GM23248 (cell line): ENCODE measurements around the gene HOXD1. TPM values are rescaled to one million over a fixed set of nuclear protein-coding genes. Genes with fewer than 3 reads are reported as not detected.

ENCODE experiments used
- DNase-seq: peaks from one replicate; pipeline ENCODE4 v3.0.0-alpha.2; 2015
- H2AFZ ChIP-seq: fragments of 200-600 bp; sonication (generic); 2 replicates; pipeline ENCODE4 v1.6.1; 2016; ENCODE audit warnings: antibody characterized with exemption
- H3F3A ChIP-seq: fragments of 200-600 bp; sonication (generic); 2 replicates; pipeline ENCODE4 v1.6.1; 2016; ENCODE audit warnings: mild to moderate bottlenecking, antibody characterized with exemption, mixed run types; ENCODE audit not compliant: insufficient read depth
- H3K27ac ChIP-seq: fragments of 200-600 bp; sonication (generic); 2 replicates; pipeline ENCODE4 v1.5.1; 2016; ENCODE audit warnings: mild to moderate bottlenecking
- H3K27me3 ChIP-seq: fragments of 200-600 bp; sonication (generic); replicated peaks from 2 replicates; pipeline ENCODE4 v1.6.1; 2016; ENCODE audit warnings: mild to moderate bottlenecking; ENCODE audit not compliant: insufficient read depth
- H3K36me3 ChIP-seq: fragments of 200-600 bp; sonication (generic); 2 replicates; pipeline ENCODE4 v1.6.1; 2016; ENCODE audit warnings: low read depth, mild to moderate bottlenecking
- H3K4me1 ChIP-seq: fragments of 200-600 bp; sonication (generic); 2 replicates; pipeline ENCODE4 v1.6.1; 2016; ENCODE audit warnings: mild to moderate bottlenecking; ENCODE audit not compliant: insufficient read depth
- H3K4me2 ChIP-seq: fragments of 200-600 bp; sonication (generic); one replicate; pipeline ENCODE4 v1.6.1; 2016; ENCODE audit warnings: mild to moderate bottlenecking; ENCODE audit not compliant: unreplicated experiment
- H3K4me3 ChIP-seq: fragments of 200-600 bp; sonication (generic); 2 replicates; pipeline ENCODE4 v1.5.1; 2016; ENCODE audit warnings: mild to moderate bottlenecking
- H3K79me2 ChIP-seq: fragments of 200-600 bp; sonication (generic); 2 replicates; pipeline ENCODE4 v1.6.1; 2016; ENCODE audit warnings: mild to moderate bottlenecking; ENCODE audit not compliant: insufficient read depth
- H3K9ac ChIP-seq: fragments of 200-600 bp; sonication (generic); 2 replicates; pipeline ENCODE4 v1.6.1; 2016; ENCODE audit warnings: mild to moderate bottlenecking
- H3K9me2 ChIP-seq: fragments of 200-600 bp; sonication (generic); 2 replicates; pipeline ENCODE4 v1.6.1; 2016; ENCODE audit warnings: mixed run types, mild to moderate bottlenecking, moderate library complexity; ENCODE audit not compliant: insufficient read depth
- H3K9me3 ChIP-seq: fragments of 200-600 bp; sonication (generic); one replicate; pipeline ENCODE4 v1.6.1; 2017; ENCODE audit warnings: low read depth
- H4K20me1 ChIP-seq: fragments of 200-600 bp; sonication (generic); 2 replicates; pipeline ENCODE4 v1.6.0; 2016; ENCODE audit not compliant: insufficient read depth
- EZH2 ChIP-seq: fragments of 200-600 bp; sonication (generic); IDR thresholded peaks from 2 replicates; pipeline ENCODE4 v1.6.1; 2018; ENCODE audit warnings: antibody characterized with exemption, mild to moderate bottlenecking; ENCODE audit not compliant: insufficient read depth, poor library complexity, severe bottlenecking
- EZH2phosphoT487 ChIP-seq: fragments of 200-600 bp; sonication (generic); IDR thresholded peaks from 2 replicates; pipeline ENCODE4 v1.6.1; 2018; ENCODE audit warnings: antibody characterized with exemption, moderate library complexity, mild to moderate bottlenecking, low read depth; ENCODE audit not compliant: insufficient read depth
- WGBS, 2 experiments: methylation state at CpG; one replicate each; pipeline ENCODE4 v1.1.6; 2015 to 2017; ENCODE audit warnings: low lambda C conversion rate in 2 of 2, low coverage in 1 of 2; ENCODE audit errors: missing lambda C conversion rate in 2 of 2; 5-methylcytosine and 5-hydroxymethylcytosine counted together
- in situ Hi-C: fragments of 300-500 bp; cut with MboI; formaldehyde crosslinking; loops from 2 replicates; pipeline ENCODE4 v1.15.0; 2020
- polyA plus RNA-seq: library from polyadenylated mRNA; unstranded; fragments of >200 nt; fragmentation: Nextera tagmentation; extraction: Ambion mirVana; gene quantifications from 2 replicates; pipeline ENCODE4 v1.2.1, GENCODE V29; 2016
- total RNA-seq: library from RNA; depleted of rRNA; stranded (reverse); fragments of >200 nt; shearing (Covaris generic); gene quantifications from 2 replicates; pipeline ENCODE4 v1.2.3, GENCODE V29; 2014

Gene HOXD1
- total and polyA plus RNA-seq, 2 experiments from 2014 or later, result 0.43 to 2.2 TPM

DNA sequence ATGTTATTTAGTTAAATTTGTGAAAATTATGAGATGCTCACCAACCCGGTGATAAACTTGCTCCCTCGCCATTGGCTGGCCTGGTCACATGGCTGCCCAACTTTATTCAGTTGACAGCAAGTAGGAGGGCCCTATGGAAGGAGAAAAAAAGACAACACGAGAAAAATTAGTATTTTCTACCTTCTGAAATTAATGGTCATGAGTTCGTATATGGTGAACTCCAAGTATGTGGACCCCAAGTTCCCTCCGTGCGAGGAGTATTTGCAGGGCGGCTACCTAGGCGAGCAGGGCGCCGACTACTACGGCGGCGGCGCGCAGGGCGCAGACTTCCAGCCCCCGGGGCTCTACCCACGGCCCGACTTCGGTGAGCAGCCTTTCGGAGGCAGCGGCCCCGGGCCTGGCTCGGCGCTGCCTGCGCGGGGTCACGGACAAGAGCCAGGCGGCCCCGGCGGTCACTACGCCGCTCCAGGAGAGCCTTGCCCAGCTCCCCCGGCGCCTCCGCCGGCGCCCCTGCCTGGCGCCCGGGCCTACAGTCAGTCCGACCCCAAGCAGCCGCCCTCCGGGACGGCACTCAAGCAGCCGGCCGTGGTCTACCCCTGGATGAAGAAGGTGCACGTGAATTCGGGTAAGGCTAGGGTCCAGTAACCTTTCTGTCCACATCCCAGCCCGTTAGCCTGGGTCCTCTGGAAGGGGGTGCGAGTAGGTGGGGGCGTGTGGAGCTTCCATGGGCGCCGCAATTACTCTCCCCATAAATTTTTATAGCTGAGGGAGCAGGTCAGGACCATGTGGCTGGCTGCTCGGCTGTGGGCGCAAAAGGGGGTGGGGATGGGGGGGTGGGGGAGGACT, 36.8 kb upstream of the HOXD1 start, which contains the start of gene HOXD4:
TSS of gene HOXD4 (plus strand) at position 109 of the 846 bp plus-strand sequence. CDS start at position 193, 84 bp downstream.
- Histone ChIP-seq H3K27ac (no peak within 1 kb of the TSS), H4K20me1 (no peaks in the 10 kb centered on the region), H3K4me3 (no peak within 1 kb of the TSS), H3K4me2 (no peak within 1 kb of the TSS), H3K9me2 (no peaks in the 10 kb centered on the region), H3K9me3 (no peaks in the 10 kb centered on the region), H3K36me3 (peaks cover 9% of the 10 kb centered on the region; the same call in 1 of the 2 replicates), H3K9ac (no peak within 1 kb of the TSS), H2AFZ (no peak within 1 kb of the TSS), H3F3A (peaks cover 22% of the 10 kb centered on the region; the same call in 1 of the 2 replicates), H3K4me1 (no peaks in the 10 kb centered on the region; the same call in 1 of the 2 replicates), H3K27me3 (no peaks in the 10 kb centered on the region), H3K79me2 (peaks cover 49% of the 10 kb centered on the region)
- TF ChIP-seq EZH2phosphoT487, result no peak
- no peak for TF ChIP-seq EZH2
- 91 to 95% methylated on average over 48 to 55 of the region's 55 CpGs for WGBS, 2 experiments
- no peak for DNase-seq
- in situ Hi-C loops, result no loop called here

DNA sequence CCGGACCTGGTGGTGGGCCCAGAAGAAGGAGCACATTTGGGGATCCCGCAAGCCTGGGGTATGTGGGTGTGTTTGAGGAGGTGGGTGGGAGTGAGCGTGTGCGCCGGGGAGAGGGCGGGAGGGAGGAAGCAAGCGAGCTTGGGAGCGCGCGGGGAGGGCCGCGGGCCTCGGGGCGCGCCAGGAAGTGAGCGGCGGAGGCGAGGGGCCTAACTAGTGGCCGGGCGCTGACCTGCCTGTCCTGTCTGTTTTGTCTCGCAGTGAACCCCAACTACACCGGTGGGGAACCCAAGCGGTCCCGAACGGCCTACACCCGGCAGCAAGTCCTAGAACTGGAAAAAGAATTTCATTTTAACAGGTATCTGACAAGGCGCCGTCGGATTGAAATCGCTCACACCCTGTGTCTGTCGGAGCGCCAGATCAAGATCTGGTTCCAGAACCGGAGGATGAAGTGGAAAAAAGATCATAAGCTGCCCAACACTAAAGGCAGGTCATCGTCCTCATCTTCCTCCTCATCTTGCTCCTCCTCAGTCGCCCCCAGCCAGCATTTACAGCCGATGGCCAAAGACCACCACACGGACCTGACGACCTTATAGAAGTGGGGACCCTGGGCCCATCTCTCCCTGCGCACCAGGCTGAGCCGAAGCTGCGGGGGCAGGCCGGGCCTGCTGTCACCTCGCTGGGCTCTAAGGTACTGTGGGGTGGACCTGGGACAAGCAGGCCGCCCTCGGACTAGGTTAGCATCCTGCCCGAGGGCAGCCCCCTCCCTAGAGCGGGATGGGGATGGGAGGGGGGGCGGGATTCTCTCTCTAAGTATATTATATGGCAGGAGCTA, 35.9 kb upstream of the HOXD1 start:
- no peak overlapping the region for H2AFZ ChIP-seq
- peaks cover 22% of the 10 kb centered on the region; the same call in 1 of the 2 replicates for H3F3A ChIP-seq
- H3K4me3 ChIP-seq, result no peak overlapping the region
- H3K4me1 ChIP-seq, result no peaks in the 10 kb centered on the region; the same call in 1 of the 2 replicates
- H3K9ac ChIP-seq, result no peak overlapping the region
- peaks cover 9% of the 10 kb centered on the region; the same call in 1 of the 2 replicates for H3K36me3 ChIP-seq
- WGBS, 2 experiments, result 87 to 92% methylated on average over 25 to 48 of the region's 48 CpGs
- DNase-seq, result no peak
- H3K4me2 ChIP-seq, result no peak overlapping the region
- no peaks in the 10 kb centered on the region for H3K27me3 ChIP-seq
- no peaks in the 10 kb centered on the region for H3K9me2 ChIP-seq
- TF ChIP-seq EZH2phosphoT487 (no peak), EZH2 (no peak)
- in situ Hi-C loops, result no loop called here
- no peaks in the 10 kb centered on the region for H4K20me1 ChIP-seq
- H3K9me3 ChIP-seq, result no peaks in the 10 kb centered on the region
- H3K27ac ChIP-seq, result no peak overlapping the region
- peaks cover 41% of the 10 kb centered on the region for H3K79me2 ChIP-seq

DNA sequence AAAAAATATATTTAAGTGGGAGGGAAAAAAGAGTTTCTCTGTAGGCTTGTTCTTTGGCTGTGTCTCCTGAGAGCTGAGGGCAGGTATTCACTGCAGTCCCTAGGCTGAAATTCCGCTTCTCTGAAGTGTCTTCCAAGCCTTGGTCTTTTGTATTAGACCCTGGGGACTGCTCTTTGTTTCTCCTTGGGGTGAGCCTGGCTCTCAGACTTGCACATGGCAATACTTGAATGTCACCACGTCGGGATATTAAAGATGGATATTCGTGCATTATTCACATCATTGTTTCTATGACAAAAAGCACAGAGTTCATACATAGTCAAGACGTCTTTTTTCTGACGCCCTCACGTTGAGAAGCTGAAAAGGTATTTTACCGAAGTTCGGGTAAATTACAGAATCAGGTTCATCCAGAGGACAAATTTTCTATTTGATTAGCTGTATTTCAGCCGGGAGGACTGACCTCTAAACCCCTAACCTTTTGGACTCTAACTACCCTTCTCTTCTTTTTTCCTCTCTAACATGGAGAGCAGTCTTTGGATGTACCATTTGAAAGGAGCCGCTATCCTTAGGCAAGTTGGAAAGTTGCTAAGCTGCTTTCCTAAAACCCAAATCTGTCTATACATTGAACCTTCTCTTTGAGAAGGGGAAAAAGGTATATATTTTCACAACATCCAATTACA, 33.8 kb upstream of the HOXD1 start:
- no peak for TF ChIP-seq EZH2
- TF ChIP-seq EZH2phosphoT487, result no peak

More for the DNA sequence above, 33.8 kb upstream of the HOXD1 start:
- Histone ChIP-seq H3K4me1 (no peaks in the 10 kb centered on the region; the same call in 1 of the 2 replicates), H2AFZ (no peak overlapping the region), H4K20me1 (no peaks in the 10 kb centered on the region), H3K4me3 (no peak overlapping the region), H3F3A (peaks cover 22% of the 10 kb centered on the region; the same call in 1 of the 2 replicates), H3K9ac (no peak overlapping the region), H3K27me3 (no peaks in the 10 kb centered on the region), H3K9me2 (no peaks in the 10 kb centered on the region), H3K27ac (no peak overlapping the region), H3K36me3 (peaks cover 9% of the 10 kb centered on the region; the same call in 1 of the 2 replicates), H3K79me2 (peaks cover 21% of the 10 kb centered on the region), H3K4me2 (no peak overlapping the region), H3K9me3 (no peaks in the 10 kb centered on the region)
- in situ Hi-C loops, result no loop called here
- WGBS, 2 experiments, result 96 to 97% methylated on average over 11 of the region's 11 CpGs
- DNase-seq, result no peak
